ENCODE results near the gene PDS5A. TPM values are rescaled to one million over a fixed set of nuclear protein-coding genes. Genes with fewer than 3 reads are reported as not detected.

The PDS5A gene
- total and polyA plus RNA-seq, 9 donors = 26.9 to 42.1 (median 32.8) TPM

- Histone ChIP-seq H3K27ac (ENCODE audit: low read length) (no peak overlapping the region), H3K4me1 (ENCODE audit: control insufficient read depth, insufficient read depth, low read length) (no peaks in the 10 kb centered on the region), H3K4me3 (ENCODE audit: low read length) (no peak overlapping the region), H3K27me3 (ENCODE audit: control insufficient read depth, insufficient read depth, low read length) (no peaks in the 10 kb centered on the region), H3K36me3 (ENCODE audit: control insufficient read depth, insufficient read depth, low read length) (peaks cover 15% of the 10 kb centered on the region), H3K9me3 (replicated peaks; ENCODE audit: control insufficient read depth, low read depth, low read length) (no peaks in the 10 kb centered on the region)
- no peak for DNase-seq
- no CpG with 5 or more reads among the region's 8 CpGs for WGBS (ENCODE audit: insufficient coverage)
These were observed 99.7 kb downstream of the PDS5A start for GRCh38 chr4:39877971-39878370.

DNA sequence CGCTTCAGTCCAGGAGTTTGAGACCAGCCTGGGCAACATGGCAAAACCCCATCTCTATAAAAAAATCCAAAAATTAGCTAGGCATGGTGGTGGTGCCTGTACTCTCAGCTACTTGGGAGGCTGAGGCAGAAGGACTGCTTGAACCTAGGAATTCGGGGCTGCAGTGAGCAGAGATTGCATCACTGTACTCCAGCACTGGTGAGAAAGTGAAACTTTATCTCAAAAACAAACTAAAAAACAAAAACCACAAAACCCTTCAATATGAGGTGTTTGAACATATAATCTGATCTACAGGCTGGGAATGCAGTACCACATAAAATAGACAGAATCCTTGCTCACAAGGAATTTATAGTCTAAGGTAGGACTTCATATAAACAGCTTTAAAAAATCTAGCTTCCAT is 103.9 kb downstream of the PDS5A start:
- no peaks in the 10 kb centered on the region for H3K27me3 ChIP-seq (ENCODE audit: control insufficient read depth, insufficient read depth, low read length)
- peaks cover 12% of the 10 kb centered on the region for H3K36me3 ChIP-seq (ENCODE audit: control insufficient read depth, insufficient read depth, low read length)
- H3K9me3 ChIP-seq (replicated peaks; ENCODE audit: control insufficient read depth, low read depth, low read length) = no peaks in the 10 kb centered on the region
- no peak overlapping the region for H3K27ac ChIP-seq (ENCODE audit: low read length)
- H3K4me3 ChIP-seq (ENCODE audit: low read length) = no peak overlapping the region
- no peaks in the 10 kb centered on the region for H3K4me1 ChIP-seq (ENCODE audit: control insufficient read depth, insufficient read depth, low read length)
- no peak for DNase-seq
- no CpG with 5 or more reads among the region's 2 CpGs for WGBS (ENCODE audit: insufficient coverage)

GRCh38 chr4:39865280-39865679 is 112.4 kb downstream of the PDS5A start:
- Histone ChIP-seq H3K27me3 (ENCODE audit: control insufficient read depth, insufficient read depth, low read length) (no peaks in the 10 kb centered on the region), H3K9me3 (replicated peaks; ENCODE audit: control insufficient read depth, low read depth, low read length) (no peaks in the 10 kb centered on the region), H3K36me3 (ENCODE audit: control insufficient read depth, insufficient read depth, low read length) (peaks cover 17% of the 10 kb centered on the region), H3K4me3 (ENCODE audit: low read length) (no peak overlapping the region), H3K27ac (ENCODE audit: low read length) (no peak overlapping the region), H3K4me1 (ENCODE audit: control insufficient read depth, insufficient read depth, low read length) (no peaks in the 10 kb centered on the region)
- 100% methylated on average over 1 of the region's 3 CpGs for WGBS (ENCODE audit: insufficient coverage)
- no peak for DNase-seq

- no peaks in the 10 kb centered on the region for H3K4me1 ChIP-seq (ENCODE audit: control insufficient read depth, insufficient read depth, low read length)
- H3K36me3 ChIP-seq (ENCODE audit: control insufficient read depth, insufficient read depth, low read length) = peaks cover 25% of the 10 kb centered on the region
- no peak overlapping the region for H3K4me3 ChIP-seq (ENCODE audit: low read length)
- no peak for DNase-seq
- no peaks in the 10 kb centered on the region for H3K9me3 ChIP-seq (replicated peaks; ENCODE audit: control insufficient read depth, low read depth, low read length)
- no peaks in the 10 kb centered on the region for H3K27me3 ChIP-seq (ENCODE audit: control insufficient read depth, insufficient read depth, low read length)
- no peak overlapping the region for H3K27ac ChIP-seq (ENCODE audit: low read length)
- WGBS (ENCODE audit: insufficient coverage) = 100% methylated on average over 5 of the region's 6 CpGs
These were observed 113.3 kb downstream of the PDS5A start for GRCh38 chr4:39864391-39864790.

GRCh38 chr4:39860804-39861203 is 116.9 kb downstream of the PDS5A start:
- Histone ChIP-seq H3K27ac (ENCODE audit: low read length) (no peak overlapping the region), H3K4me3 (ENCODE audit: low read length) (no peak overlapping the region), H3K36me3 (ENCODE audit: control insufficient read depth, insufficient read depth, low read length) (peaks cover 22% of the 10 kb centered on the region), H3K4me1 (ENCODE audit: control insufficient read depth, insufficient read depth, low read length) (no peaks in the 10 kb centered on the region), H3K9me3 (replicated peaks; ENCODE audit: control insufficient read depth, low read depth, low read length) (peaks cover 5% of the 10 kb centered on the region), H3K27me3 (ENCODE audit: control insufficient read depth, insufficient read depth, low read length) (no peaks in the 10 kb centered on the region)
- no CpG with 5 or more reads among the region's 6 CpGs for WGBS (ENCODE audit: insufficient coverage)
- no peak for DNase-seq

DNA sequence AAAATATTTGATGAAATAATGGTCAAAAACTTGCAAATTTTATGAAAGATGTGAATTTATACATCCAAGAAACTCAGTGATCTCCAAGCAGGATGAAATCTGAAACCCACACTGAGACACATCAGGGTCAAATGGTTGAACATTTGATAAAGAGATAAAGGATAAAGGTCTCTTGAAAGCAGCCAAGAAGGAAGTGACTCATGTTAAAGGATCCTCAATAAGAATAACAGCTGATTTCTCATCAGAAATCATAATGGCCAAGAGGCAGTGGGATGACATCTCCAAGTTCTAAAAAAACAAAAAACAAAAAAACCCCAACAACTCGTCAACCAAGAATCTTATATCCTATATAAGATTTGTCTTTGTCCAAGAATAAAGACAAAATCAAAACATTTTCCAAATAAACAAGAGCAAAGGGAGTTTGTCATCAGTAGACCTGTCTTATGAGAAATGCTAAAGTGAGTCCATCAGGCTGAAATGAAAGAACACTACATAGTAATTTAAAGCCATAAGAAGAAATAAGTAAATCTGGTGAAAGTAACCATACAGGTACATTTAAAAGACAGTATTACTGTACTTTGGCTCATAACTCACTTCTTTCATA is 121.7 kb downstream of the PDS5A start:
- Histone ChIP-seq H3K27me3 (ENCODE audit: control insufficient read depth, insufficient read depth, low read length) (no peaks in the 10 kb centered on the region), H3K36me3 (ENCODE audit: control insufficient read depth, insufficient read depth, low read length) (peaks cover 22% of the 10 kb centered on the region), H3K4me1 (ENCODE audit: control insufficient read depth, insufficient read depth, low read length) (no peaks in the 10 kb centered on the region), H3K27ac (ENCODE audit: low read length) (no peak overlapping the region), H3K9me3 (replicated peaks; ENCODE audit: control insufficient read depth, low read depth, low read length) (peaks cover 5% of the 10 kb centered on the region), H3K4me3 (ENCODE audit: low read length) (no peak overlapping the region)
- DNase-seq = no peak
- no CpG with 5 or more reads among the region's 1 CpG for WGBS (ENCODE audit: insufficient coverage)

DNA sequence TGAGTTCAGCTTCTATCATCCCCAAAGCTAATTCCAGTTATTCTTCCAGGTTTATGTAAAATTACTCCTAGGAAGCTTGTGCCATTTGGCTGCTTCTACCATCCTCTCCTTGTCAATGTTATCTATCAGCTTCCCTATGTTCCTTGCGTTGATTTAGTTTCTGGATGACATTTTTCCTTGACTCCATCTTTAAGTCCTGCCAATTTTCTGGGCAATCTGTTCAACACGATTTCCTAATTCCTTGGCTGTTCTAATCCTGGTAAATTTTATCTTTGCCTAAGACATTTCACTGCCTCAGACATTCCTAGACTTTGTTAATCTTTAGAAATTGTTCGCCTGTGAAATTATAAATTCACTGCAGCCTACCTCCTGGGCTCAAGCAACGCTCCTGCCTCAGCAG is 125.1 kb downstream of the PDS5A start:
- peaks cover 5% of the 10 kb centered on the region for H3K9me3 ChIP-seq (replicated peaks; ENCODE audit: control insufficient read depth, low read depth, low read length)
- DNase-seq = no peak
- no peaks in the 10 kb centered on the region for H3K4me1 ChIP-seq (ENCODE audit: control insufficient read depth, insufficient read depth, low read length)
- 93% methylated on average over 2 of the region's 4 CpGs for WGBS (ENCODE audit: insufficient coverage)
- H3K27me3 ChIP-seq (ENCODE audit: control insufficient read depth, insufficient read depth, low read length) = no peaks in the 10 kb centered on the region
- H3K36me3 ChIP-seq (ENCODE audit: control insufficient read depth, insufficient read depth, low read length) = peaks cover 16% of the 10 kb centered on the region
- no peak overlapping the region for H3K4me3 ChIP-seq (ENCODE audit: low read length)
- no peak overlapping the region for H3K27ac ChIP-seq (ENCODE audit: low read length)

GRCh38 chr4:39850727-39851126 is 127.0 kb downstream of the PDS5A start:
- Histone ChIP-seq H3K9me3 (replicated peaks; ENCODE audit: control insufficient read depth, low read depth, low read length) (no peaks in the 10 kb centered on the region), H3K27ac (ENCODE audit: low read length) (no peak overlapping the region), H3K4me1 (ENCODE audit: control insufficient read depth, insufficient read depth, low read length) (no peaks in the 10 kb centered on the region), H3K27me3 (ENCODE audit: control insufficient read depth, insufficient read depth, low read length) (no peaks in the 10 kb centered on the region), H3K4me3 (ENCODE audit: low read length) (no peak overlapping the region), H3K36me3 (ENCODE audit: control insufficient read depth, insufficient read depth, low read length) (peaks cover 16% of the 10 kb centered on the region)
- DNase-seq = no peak

DNA sequence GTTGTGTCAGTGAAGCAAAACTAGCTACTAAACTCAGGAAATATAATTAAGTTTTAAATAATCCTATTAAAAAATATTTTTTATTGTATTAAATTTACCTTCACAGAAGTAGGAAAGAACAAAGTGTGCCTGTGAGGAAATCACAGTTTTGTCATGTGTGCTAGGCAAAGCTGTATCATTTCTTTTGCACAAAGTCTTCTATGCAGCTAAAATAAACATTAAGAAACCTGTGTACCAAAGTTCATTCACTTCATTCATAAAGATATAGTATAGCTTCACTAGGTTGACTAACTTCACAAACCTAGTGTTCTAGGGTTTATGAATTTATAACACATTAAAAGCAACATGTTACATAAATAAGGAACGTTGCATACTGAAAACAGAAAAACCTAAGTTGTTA is 131.0 kb downstream of the PDS5A start:
- Histone ChIP-seq H3K4me1 (ENCODE audit: control insufficient read depth, insufficient read depth, low read length) (no peaks in the 10 kb centered on the region), H3K27me3 (ENCODE audit: control insufficient read depth, insufficient read depth, low read length) (no peaks in the 10 kb centered on the region), H3K36me3 (ENCODE audit: control insufficient read depth, insufficient read depth, low read length) (peaks cover 25% of the 10 kb centered on the region), H3K27ac (ENCODE audit: low read length) (no peak overlapping the region), H3K9me3 (replicated peaks; ENCODE audit: control insufficient read depth, low read depth, low read length) (no peaks in the 10 kb centered on the region), H3K4me3 (ENCODE audit: low read length) (no peak overlapping the region)
- DNase-seq = no peak
- WGBS (ENCODE audit: insufficient coverage) = no CpG with 5 or more reads among the region's 1 CpG

DNA sequence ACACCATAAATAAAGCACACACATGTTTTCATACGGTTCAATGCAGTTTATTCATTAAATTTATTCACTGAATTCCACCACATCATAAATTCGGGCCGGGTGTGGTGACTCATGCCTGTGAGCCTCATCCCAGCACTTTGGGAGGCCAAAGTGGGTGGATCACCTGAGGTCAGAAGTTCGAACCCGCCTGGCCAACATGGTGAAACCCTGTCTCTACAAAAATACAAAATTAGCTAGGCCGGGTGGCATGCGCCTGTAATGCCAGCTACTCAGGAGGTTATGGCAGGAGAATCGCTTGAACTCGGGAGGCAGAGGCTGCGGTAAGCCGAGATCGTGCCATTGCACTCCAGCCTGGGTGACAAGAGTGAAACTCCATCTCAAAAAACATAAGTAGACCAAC is 131.6 kb downstream of the PDS5A start:
- no peak for DNase-seq
- H3K9me3 ChIP-seq (replicated peaks; ENCODE audit: control insufficient read depth, low read depth, low read length) = no peaks in the 10 kb centered on the region
- H3K4me3 ChIP-seq (ENCODE audit: low read length) = no peak overlapping the region
- H3K36me3 ChIP-seq (ENCODE audit: control insufficient read depth, insufficient read depth, low read length) = peaks cover 30% of the 10 kb centered on the region
- 85% methylated on average over 7 of the region's 12 CpGs for whole genome bisulfite sequencing (ENCODE audit: insufficient coverage)
- H3K27me3 ChIP-seq (ENCODE audit: control insufficient read depth, insufficient read depth, low read length) = no peaks in the 10 kb centered on the region
- no peaks in the 10 kb centered on the region for H3K4me1 ChIP-seq (ENCODE audit: control insufficient read depth, insufficient read depth, low read length)
- H3K27ac ChIP-seq (ENCODE audit: low read length) = no peak overlapping the region

DNA sequence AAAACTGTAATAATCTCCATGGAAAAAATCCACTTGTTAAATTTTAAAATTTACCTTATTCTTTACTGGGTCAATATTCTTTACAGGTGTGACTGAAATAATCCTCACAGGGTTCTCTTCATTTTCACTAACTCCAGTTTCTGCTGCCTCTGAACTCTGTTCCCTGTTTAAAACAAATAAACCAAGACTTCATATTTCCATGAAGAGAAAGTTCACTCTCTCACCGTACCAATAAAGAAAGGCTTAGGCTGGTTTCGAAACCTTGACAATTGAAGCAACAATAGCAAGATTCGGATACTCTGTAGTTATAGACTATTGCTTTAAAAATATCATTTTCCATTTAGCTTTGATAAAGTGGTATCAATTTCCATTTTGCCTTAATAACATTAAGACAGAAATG is 135.8 kb downstream of the PDS5A start:
- DNase-seq = no peak
- no peaks in the 10 kb centered on the region for H3K9me3 ChIP-seq (replicated peaks; ENCODE audit: control insufficient read depth, low read depth, low read length)
- H3K27me3 ChIP-seq (ENCODE audit: control insufficient read depth, insufficient read depth, low read length) = no peaks in the 10 kb centered on the region
- no peak overlapping the region for H3K27ac ChIP-seq (ENCODE audit: low read length)
- WGBS (ENCODE audit: insufficient coverage) = no CpG with 5 or more reads among the region's 3 CpGs
- no peak overlapping the region for H3K4me3 ChIP-seq (ENCODE audit: low read length)
- peaks cover 50% of the 10 kb centered on the region for H3K36me3 ChIP-seq (ENCODE audit: control insufficient read depth, insufficient read depth, low read length)
- no peaks in the 10 kb centered on the region for H3K4me1 ChIP-seq (ENCODE audit: control insufficient read depth, insufficient read depth, low read length)
